GM12891 (cell line): ENCODE measurements around the gene SHB.

Experiments
- PAX5 ChIP-seq: IDR thresholded peaks from 2 replicates; pipeline ENCODE4 v1.6.1; 2011; ENCODE audit warnings: low read length, moderate library complexity, mild to moderate bottlenecking; ENCODE audit not compliant: insufficient read depth, severe bottlenecking
- POLR2A ChIP-seq: IDR thresholded peaks from 2 replicates; pipeline ENCODE4 v1.6.1; 2011; ENCODE audit warnings: low read depth, low read length, control low read depth
- POLR2AphosphoS5 ChIP-seq: IDR thresholded peaks from 2 replicates; pipeline ENCODE4 v1.6.1; 2011; ENCODE audit warnings: low read depth, low read length, control low read depth
- POU2F2 ChIP-seq: IDR thresholded peaks from 2 replicates; pipeline ENCODE4 v1.6.1; 2011; ENCODE audit warnings: low read depth, mild to moderate bottlenecking, control low read depth, low read length, moderate library complexity
- SPI1 ChIP-seq: IDR thresholded peaks from 2 replicates; pipeline ENCODE4 v1.6.1; 2011; ENCODE audit warnings: low read depth, low read length, control low read depth
- TAF1 ChIP-seq: IDR thresholded peaks from 2 replicates; pipeline ENCODE4 v1.6.1; 2011; ENCODE audit warnings: low read depth, low read length, control low read depth

DNA sequence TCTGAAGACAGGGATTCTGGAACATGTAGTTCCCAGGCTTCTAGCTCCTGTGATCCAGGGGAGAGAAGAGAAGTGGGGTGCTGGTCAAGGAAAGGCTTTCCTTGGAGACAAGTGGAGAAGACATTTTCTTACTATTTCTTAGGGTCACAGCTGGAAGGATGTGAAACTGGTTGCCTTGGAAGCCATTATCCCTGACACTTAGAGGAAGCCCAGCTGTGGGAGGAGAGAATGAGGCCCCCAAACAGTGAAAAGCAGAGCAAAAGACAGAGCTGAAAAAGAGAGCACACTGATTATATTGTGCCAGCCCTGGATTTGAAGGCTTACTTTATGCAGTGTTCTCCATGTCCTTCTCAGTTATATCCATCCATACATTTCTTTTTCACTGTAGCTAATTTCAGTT, 17.5 kb upstream of the SHB start:
- TF ChIP-seq POLR2A, result no peak
- TF ChIP-seq POLR2AphosphoS5, result no peak
- TF ChIP-seq TAF1, result no peak
- no peak for TF ChIP-seq SPI1
- TF ChIP-seq PAX5, result no peak
- TF ChIP-seq POU2F2, result no peak
